PFSK-1 (cell line): ENCODE measurements around the gene RREB1.

Source experiments
- FOXP2 ChIP-seq: optimal IDR thresholded peaks from 2 replicates; pipeline ENCODE3; 2011; ENCODE audit warnings: borderline replicate concordance, control low read depth, inconsistent platforms; ENCODE audit not compliant: insufficient read depth; ENCODE audit errors: extremely low read length, extremely low read depth
- POLR2AphosphoS5 ChIP-seq: IDR thresholded peaks from 2 replicates; pipeline ENCODE4 v1.6.1; 2012; ENCODE audit warnings: low read depth, mild to moderate bottlenecking, control low read depth, low read length, moderate library complexity
- SIN3A ChIP-seq: IDR thresholded peaks from 2 replicates; pipeline ENCODE4 v1.6.1; 2012; ENCODE audit warnings: mild to moderate bottlenecking, low read length, moderate library complexity, borderline replicate concordance; ENCODE audit not compliant: insufficient read depth
- TAF1 ChIP-seq: IDR thresholded peaks from 2 replicates; pipeline ENCODE4 v1.6.1; 2012; ENCODE audit warnings: low read length, control low read depth, borderline replicate concordance; ENCODE audit not compliant: insufficient read depth
- TF ChIP-seq, protein P1 (sequence below), 2 experiments: IDR thresholded peaks; 2 replicates each; pipeline versions ENCODE4 v1.6.1 to v1.8.0; 2011 to 2012; ENCODE audit warnings: low read depth in 2 of 2, low read length in 2 of 2, control low read depth in 1 of 2, inconsistent platforms in 1 of 2, mild to moderate bottlenecking in 1 of 2, moderate library complexity in 1 of 2; ENCODE audit not compliant: insufficient read depth in 1 of 2

The RREB1 gene

DNA sequence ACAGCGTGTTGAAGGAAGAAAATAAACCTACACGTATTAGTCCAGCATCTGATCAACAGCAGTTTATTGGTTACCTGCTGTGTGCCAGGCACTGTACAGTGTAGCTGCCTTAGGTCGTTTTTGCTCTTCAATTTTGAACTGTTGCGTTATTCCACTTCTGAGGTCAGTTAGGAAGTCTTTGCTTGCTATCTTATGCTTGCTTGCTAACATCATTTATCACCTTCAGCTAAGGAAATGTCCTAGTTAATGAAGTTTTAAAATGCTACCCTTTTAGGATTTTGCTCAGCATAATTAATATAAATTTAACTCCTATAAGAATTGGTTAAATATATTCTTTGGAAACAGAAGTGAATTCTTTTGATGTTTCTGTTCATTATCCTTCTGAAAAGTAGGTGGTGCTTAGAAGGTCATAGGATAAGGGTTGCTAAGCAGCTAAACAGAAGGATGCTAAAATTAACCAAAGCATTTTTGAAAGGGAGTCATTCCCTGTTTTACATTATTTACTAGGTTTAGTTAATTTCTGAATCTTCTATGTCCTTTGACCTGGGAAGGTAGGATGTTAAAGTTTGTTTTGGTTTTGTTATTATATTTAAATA lies 3.4 kb downstream of the RREB1 start:
- TF ChIP-seq TAF1 (no peak), POLR2AphosphoS5 (no peak), FOXP2 (no peak), SIN3A (no peak)
- TF ChIP-seq, protein P1, sequence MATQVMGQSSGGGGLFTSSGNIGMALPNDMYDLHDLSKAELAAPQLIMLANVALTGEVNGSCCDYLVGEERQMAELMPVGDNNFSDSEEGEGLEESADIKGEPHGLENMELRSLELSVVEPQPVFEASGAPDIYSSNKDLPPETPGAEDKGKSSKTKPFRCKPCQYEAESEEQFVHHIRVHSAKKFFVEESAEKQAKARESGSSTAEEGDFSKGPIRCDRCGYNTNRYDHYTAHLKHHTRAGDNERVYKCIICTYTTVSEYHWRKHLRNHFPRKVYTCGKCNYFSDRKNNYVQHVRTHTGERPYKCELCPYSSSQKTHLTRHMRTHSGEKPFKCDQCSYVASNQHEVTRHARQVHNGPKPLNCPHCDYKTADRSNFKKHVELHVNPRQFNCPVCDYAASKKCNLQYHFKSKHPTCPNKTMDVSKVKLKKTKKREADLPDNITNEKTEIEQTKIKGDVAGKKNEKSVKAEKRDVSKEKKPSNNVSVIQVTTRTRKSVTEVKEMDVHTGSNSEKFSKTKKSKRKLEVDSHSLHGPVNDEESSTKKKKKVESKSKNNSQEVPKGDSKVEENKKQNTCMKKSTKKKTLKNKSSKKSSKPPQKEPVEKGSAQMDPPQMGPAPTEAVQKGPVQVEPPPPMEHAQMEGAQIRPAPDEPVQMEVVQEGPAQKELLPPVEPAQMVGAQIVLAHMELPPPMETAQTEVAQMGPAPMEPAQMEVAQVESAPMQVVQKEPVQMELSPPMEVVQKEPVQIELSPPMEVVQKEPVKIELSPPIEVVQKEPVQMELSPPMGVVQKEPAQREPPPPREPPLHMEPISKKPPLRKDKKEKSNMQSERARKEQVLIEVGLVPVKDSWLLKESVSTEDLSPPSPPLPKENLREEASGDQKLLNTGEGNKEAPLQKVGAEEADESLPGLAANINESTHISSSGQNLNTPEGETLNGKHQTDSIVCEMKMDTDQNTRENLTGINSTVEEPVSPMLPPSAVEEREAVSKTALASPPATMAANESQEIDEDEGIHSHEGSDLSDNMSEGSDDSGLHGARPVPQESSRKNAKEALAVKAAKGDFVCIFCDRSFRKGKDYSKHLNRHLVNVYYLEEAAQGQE (IDR thresholded peaks at IDR 0.05; ENCODE audit: insufficient read depth in 1 of 2, low read depth in 2 of 2, low read length in 2 of 2), result no peak

DNA sequence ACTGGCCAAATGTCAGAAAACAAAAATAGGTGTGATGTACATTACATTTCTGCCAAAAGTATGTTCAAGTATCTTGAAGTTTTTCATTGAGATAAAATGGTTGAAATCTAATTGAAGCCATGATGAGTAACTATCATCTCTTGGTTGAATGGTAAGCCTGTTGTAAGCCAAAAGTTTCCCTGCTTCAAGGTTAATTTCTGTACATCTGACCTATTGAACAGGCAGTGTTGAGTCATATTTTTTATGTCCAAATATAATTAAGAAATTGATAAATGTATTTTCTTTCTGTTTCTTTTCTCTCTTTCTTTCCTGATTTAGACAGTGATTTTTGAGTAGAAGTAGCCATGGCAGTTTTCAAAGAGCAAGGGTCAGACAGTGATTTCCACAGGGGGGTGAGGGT lies 4.4 kb downstream of the RREB1 start:
- TF ChIP-seq TAF1 (no peak), SIN3A (no peak), FOXP2 (no peak), POLR2AphosphoS5 (no peak)
- TF ChIP-seq, protein P1 (IDR thresholded peaks at IDR 0.05; ENCODE audit: insufficient read depth in 1 of 2, low read depth in 2 of 2, low read length in 2 of 2), result no peak

DNA sequence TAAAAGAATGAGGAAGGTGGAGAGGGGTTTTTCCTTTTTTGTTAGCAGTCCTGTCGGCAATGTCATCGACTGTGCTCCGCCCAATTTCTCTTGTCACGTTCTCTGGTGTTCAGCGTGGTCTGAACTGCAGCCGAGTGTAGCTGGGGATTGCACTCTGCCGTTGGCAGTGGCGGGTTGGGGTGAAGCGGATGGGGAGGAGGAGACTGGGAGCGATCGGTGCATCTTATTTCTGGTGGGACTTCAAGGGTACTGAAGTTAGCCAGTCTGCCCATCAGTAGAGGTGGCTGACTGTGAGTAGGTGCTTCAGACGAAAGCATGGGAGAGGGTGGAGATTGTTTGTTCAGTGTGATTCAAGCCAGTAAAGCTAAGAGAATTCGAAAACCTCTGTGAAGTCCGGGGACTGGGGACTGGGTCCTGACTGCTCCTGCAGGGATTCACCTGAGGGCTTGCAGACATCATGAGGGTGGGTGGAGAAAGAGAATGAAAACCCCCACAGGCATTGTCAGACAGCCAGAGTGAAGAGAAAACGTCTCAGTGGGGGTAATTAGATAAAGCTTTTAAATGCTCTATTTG lies 5.1 kb downstream of the RREB1 start:
- TF ChIP-seq SIN3A (no peak), TAF1 (no peak), POLR2AphosphoS5 (no peak), FOXP2 (no peak)
- TF ChIP-seq, protein P1 (IDR thresholded peaks at IDR 0.05; ENCODE audit: insufficient read depth in 1 of 2, low read depth in 2 of 2, low read length in 2 of 2), result no peak

DNA sequence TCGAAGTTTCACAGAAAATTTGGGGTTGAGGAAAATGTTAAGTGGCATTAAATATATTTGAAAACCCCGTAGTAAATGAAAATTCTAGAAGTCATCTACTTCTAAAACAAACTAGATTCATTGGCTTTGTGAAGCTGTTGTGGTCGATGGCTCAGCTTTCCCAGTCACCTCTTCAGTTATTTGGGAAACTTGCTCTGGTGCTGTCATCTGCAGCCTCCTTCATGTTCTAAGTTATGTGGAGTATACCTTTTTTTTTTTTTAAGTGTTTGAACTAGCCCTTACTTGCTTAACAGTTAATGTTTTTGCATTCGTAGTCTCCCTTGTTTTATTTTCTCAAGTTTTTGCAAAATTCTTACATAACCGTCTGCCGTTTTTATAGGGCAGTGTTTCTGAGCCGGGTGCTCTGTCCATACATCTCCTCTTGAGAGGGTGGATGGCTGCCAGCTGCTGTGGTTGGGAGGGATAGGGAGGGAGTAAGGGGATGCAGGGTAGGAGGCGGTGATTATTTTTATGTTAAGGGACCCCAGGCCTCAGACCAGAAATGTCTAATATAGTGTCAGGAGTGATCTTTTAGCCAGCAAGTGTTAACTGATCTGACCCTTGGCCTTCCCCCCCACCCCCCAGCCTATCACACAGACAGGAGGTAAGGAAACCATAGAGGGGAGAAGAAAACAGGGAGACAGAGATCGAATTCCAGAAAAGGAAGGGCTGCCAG lies 7.1 kb downstream of the RREB1 start:
- TF ChIP-seq FOXP2 (no peak), POLR2AphosphoS5 (no peak), TAF1 (no peak), SIN3A (no peak)
- TF ChIP-seq, protein P1 (IDR thresholded peaks at IDR 0.05; ENCODE audit: insufficient read depth in 1 of 2, low read depth in 2 of 2, low read length in 2 of 2), result no peak
